B cell (primary cell): ENCODE data around the gene PDGFRB. TPM values are rescaled to one million over a fixed set of nuclear protein-coding genes. Genes with fewer than 3 reads are reported as not detected.

Experiments
- ATAC-seq: fragments of 200-7000 bp; cut with Tn5 transposase; one replicate; pipeline ENCODE4 v1.10.0; 2021; ENCODE audit warnings: low read depth, mild to moderate bottlenecking, moderate number of reproducible peaks, moderate library complexity
- CTCF ChIA-PET: fragments of 350-600 bp; sonication (Branson Sonifier 250); formaldehyde crosslinking; loops from one replicate; lab custom pipeline; 2021; ENCODE audit warnings: antibody characterized with exemption, inconsistent platforms; lab: Charles Lee
- POLR2A ChIA-PET: fragments of 350-600 bp; sonication (Branson Sonifier 250); formaldehyde crosslinking; loops from one replicate; lab custom pipeline; 2021; ENCODE audit warnings: antibody characterized with exemption; lab: Charles Lee
- DNase-seq: peaks from one replicate; pipeline ENCODE4 v3.0.0; 2013
- H2AFZ ChIP-seq: 2 replicates; pipeline ENCODE4 v1.6.1; 2012; ENCODE audit warnings: mild to moderate bottlenecking, low read depth, low read length; ENCODE audit not compliant: insufficient read depth, poor library complexity, severe bottlenecking
- H3K27ac ChIP-seq, 2 donors: 1 replicate in 1 of 2; 2 replicates in 1 of 2; pipeline ENCODE4 v1.5.1; 2012 to 2013; ENCODE audit warnings: low read length in 2 of 2, mild to moderate bottlenecking in 2 of 2, moderate library complexity in 1 of 2
- H3K27me3 ChIP-seq, 4 experiments: fragments of 200-600 bp in 1 of 4; sonication (generic) in 1 of 4; replicated peaks in 1 of 4; 1 replicate in 2 of 4; 2 replicates in 2 of 4; pipeline versions ENCODE4 v1.6.1 to v1.7.0; 2013 to 2016; ENCODE audit warnings: low read length in 3 of 4, mild to moderate bottlenecking in 2 of 4, mixed read lengths in 1 of 4, moderate library complexity in 1 of 4; ENCODE audit not compliant: insufficient read depth in 4 of 4, control insufficient read depth in 3 of 4; ENCODE audit errors: control extremely low read depth in 1 of 4
- H3K36me3 ChIP-seq, 2 experiments: replicated peaks in 1 of 2; 1 replicate in 1 of 2; 2 replicates in 1 of 2; pipeline versions ENCODE4 v1.6.1 to v1.7.1; 2013; ENCODE audit warnings: low read length in 1 of 2; ENCODE audit not compliant: insufficient read depth in 2 of 2, control insufficient read depth in 1 of 2; ENCODE audit errors: control extremely low read depth in 1 of 2, extremely low read depth in 1 of 2
- H3K4me1 ChIP-seq, 2 donors: fragments of 200-600 bp in 1 of 2; sonication (generic) in 1 of 2; 1 replicate in 1 of 2; 2 replicates in 1 of 2; pipeline versions ENCODE4 v1.5.1 to v1.6.1; 2013 to 2017; ENCODE audit warnings: low read length in 2 of 2; ENCODE audit not compliant: control insufficient read depth in 2 of 2, insufficient read depth in 2 of 2
- H3K4me2 ChIP-seq: replicated peaks from 2 replicates; pipeline ENCODE3; 2012; ENCODE audit warnings: mild to moderate bottlenecking, low read depth, low read length; ENCODE audit not compliant: poor library complexity, severe bottlenecking
- H3K4me3 ChIP-seq, 5 experiments: fragments of 200-600 bp in 1 of 5; sonication (generic) in 1 of 5; 1 replicate in 3 of 5; 2 replicates in 2 of 5; pipeline versions ENCODE4 v1.5.1 to v1.7.0; 2011 to 2016; ENCODE audit warnings: low read length in 4 of 5, mild to moderate bottlenecking in 4 of 5, low read depth in 2 of 5, control low read depth in 1 of 5, moderate library complexity in 1 of 5; ENCODE audit not compliant: insufficient read depth in 1 of 5; ENCODE audit errors: control extremely low read depth in 1 of 5, extremely low read depth in 1 of 5
- H3K79me2 ChIP-seq: fragments of 200-600 bp; sonication (generic); one replicate; pipeline ENCODE4 v1.6.0; 2016; ENCODE audit warnings: low read length; ENCODE audit not compliant: control insufficient read depth, insufficient read depth
- H3K9ac ChIP-seq: fragments of 200-600 bp; sonication (generic); 2 replicates; pipeline ENCODE4 v1.6.1; 2017; ENCODE audit warnings: mild to moderate bottlenecking, low read length, moderate library complexity
- H3K9me3 ChIP-seq, 3 donors: one replicate each; pipeline versions ENCODE4 v1.6.1 to v1.7.1; 2013; ENCODE audit warnings: low read length in 2 of 3; ENCODE audit not compliant: control insufficient read depth in 2 of 3, insufficient read depth in 1 of 3; ENCODE audit errors: control extremely low read depth in 1 of 3
- H4K20me1 ChIP-seq: 2 replicates; pipeline ENCODE4 v1.6.0; 2012; ENCODE audit warnings: mild to moderate bottlenecking, low read length; ENCODE audit not compliant: insufficient read depth, control insufficient read depth, poor library complexity, severe bottlenecking
- H3K27ac Mint-ChIP-seq: one replicate; pipeline ENCODE4 v1.8.0; 2021; ENCODE audit warnings: mixed read lengths
- H3K27me3 Mint-ChIP-seq: one replicate; pipeline ENCODE4 v1.8.0; 2021; ENCODE audit warnings: mixed read lengths
- H3K4me1 Mint-ChIP-seq: one replicate; pipeline ENCODE4 v1.8.0; 2021; ENCODE audit warnings: mixed read lengths
- H3K4me3 Mint-ChIP-seq: one replicate; pipeline ENCODE4 v1.8.0; 2021; ENCODE audit warnings: mixed read lengths
- H3K9me3 Mint-ChIP-seq: one replicate; pipeline ENCODE4 v1.8.0; 2022; ENCODE audit warnings: mixed read lengths; ENCODE audit not compliant: insufficient read depth
- EZH2 ChIP-seq: IDR thresholded peaks from 2 replicates; pipeline ENCODE4 v1.6.1; 2012; ENCODE audit warnings: borderline replicate concordance, low read depth, mild to moderate bottlenecking, moderate library complexity, low read length; ENCODE audit not compliant: insufficient read depth, poor library complexity, severe bottlenecking
- WGBS: methylation state at CpG from one replicate; pipeline ENCODE4 v1.1.5; 2013; ENCODE audit warnings: missing lambda C conversion rate; ENCODE audit not compliant: insufficient coverage; 5-methylcytosine and 5-hydroxymethylcytosine counted together
- intact Hi-C: fragments of 100-400 bp; cut with micrococcal nuclease; formaldehyde crosslinking; loops from one replicate; pipeline ENCODE4 v1.10.0; 2022
- polyA plus RNA-seq: library from polyadenylated mRNA; depleted of rRNA; stranded (reverse); fragments of >200 nt; gene quantifications from 2 replicates; pipeline ENCODE4 v1.2.3, GENCODE V29; 2012
- total RNA-seq, 2 donors: library from RNA; stranded (reverse); fragments of 120-200 nt in 1 of 2; gene quantifications; 1 replicate in 1 of 2; 2 replicates in 1 of 2; pipeline versions ENCODE4 v1.2.3 to v1.2.4, GENCODE V29; 2013 to 2022
- TF ChIP-seq, protein P1 (sequence below): fragments of 200-600 bp; IDR thresholded peaks from one replicate; pipeline ENCODE4 v1.8.0; 2022; ENCODE audit warnings: antibody characterized with exemption, mild to moderate bottlenecking

Gene PDGFRB
- total and polyA plus RNA-seq, 2 donors (not counting 1 experiment from before 2014, with no cell fraction given) = 0.42 to 3.6 TPM

GRCh38 chr5:150153957-150154617 lies 1.6 kb downstream of the PDGFRB start:
- ATAC-seq (peak; percentile 29), DNase-seq (peak; percentile 39)
- Histone ChIP-seq H2AFZ (no peak overlapping the region), H3K36me3 (no peaks in the 10 kb centered on the region), H3K27me3 (no peaks in the 10 kb centered on the region), H3K79me2 (no peaks in the 10 kb centered on the region), H3K4me1 (peaks cover 13 to 16% of the 10 kb centered on the region in 2 donors), H3K27ac (no peak overlapping the region), H4K20me1 (no peaks in the 10 kb centered on the region), H3K4me2 (no peak overlapping the region), H3K9me3 (no peaks in the 10 kb centered on the region), H3K9ac (no peak overlapping the region), H3K4me3 (no peak overlapping the region)
- TF ChIP-seq, protein P1, sequence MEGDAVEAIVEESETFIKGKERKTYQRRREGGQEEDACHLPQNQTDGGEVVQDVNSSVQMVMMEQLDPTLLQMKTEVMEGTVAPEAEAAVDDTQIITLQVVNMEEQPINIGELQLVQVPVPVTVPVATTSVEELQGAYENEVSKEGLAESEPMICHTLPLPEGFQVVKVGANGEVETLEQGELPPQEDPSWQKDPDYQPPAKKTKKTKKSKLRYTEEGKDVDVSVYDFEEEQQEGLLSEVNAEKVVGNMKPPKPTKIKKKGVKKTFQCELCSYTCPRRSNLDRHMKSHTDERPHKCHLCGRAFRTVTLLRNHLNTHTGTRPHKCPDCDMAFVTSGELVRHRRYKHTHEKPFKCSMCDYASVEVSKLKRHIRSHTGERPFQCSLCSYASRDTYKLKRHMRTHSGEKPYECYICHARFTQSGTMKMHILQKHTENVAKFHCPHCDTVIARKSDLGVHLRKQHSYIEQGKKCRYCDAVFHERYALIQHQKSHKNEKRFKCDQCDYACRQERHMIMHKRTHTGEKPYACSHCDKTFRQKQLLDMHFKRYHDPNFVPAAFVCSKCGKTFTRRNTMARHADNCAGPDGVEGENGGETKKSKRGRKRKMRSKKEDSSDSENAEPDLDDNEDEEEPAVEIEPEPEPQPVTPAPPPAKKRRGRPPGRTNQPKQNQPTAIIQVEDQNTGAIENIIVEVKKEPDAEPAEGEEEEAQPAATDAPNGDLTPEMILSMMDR = no peak
- no peak for TF ChIP-seq EZH2
- Mint-ChIP-seq H3K27me3 (no peaks in the 10 kb centered on the region), H3K4me1 (peaks cover 19% of the 10 kb centered on the region), H3K4me3 (peak overlapping the region; percentile 75), H3K27ac (peak overlapping the region; percentile 78), H3K9me3 (no peaks in the 10 kb centered on the region)
- intact Hi-C loops = no loop called here
- ChIA-PET CTCF (interaction anchor here (0.6 kb wide), 1 partner anchor 1495 kb away, joined by 3 read pairs; no protein-coding TSS in a partner anchor), POLR2A (no interaction called here)
- 62% methylated on average over 9 of the region's 9 CpGs for WGBS

DNA sequence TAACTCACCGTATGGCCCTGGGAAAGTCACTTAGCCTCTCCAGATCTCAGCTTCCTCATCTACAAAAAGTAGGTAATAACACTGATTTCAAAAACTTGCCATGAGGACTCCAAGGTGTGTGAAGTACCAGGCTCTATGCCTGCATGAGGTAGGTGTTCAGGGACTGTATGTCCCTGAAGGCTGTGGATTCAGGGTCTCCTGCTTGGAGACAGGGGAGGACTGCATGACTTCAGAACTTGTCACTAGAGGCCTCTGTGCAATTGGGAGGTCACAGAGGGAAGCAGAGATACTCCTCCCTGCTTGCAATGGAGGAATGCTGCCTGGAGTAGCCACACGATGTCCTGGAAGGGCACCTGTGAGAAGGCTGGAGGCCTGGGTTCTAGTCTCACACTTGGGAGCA lies 2.2 kb downstream of the PDGFRB start:
- TF ChIP-seq EZH2 = no peak
- TF ChIP-seq, protein P1 = no peak
- Histone ChIP-seq H3K4me3 (no peak overlapping the region), H3K4me1 (peaks cover 13 to 16% of the 10 kb centered on the region in 2 donors), H3K27ac (no peak overlapping the region), H3K36me3 (no peaks in the 10 kb centered on the region), H3K4me2 (no peak overlapping the region), H4K20me1 (no peaks in the 10 kb centered on the region), H3K9ac (no peak overlapping the region), H3K9me3 (no peaks in the 10 kb centered on the region), H3K27me3 (no peaks in the 10 kb centered on the region), H2AFZ (no peak overlapping the region), H3K79me2 (no peaks in the 10 kb centered on the region)
- no peak overlapping the region for H3K4me3 Mint-ChIP-seq
- ChIA-PET CTCF (interaction anchor here (1.5 kb wide), 1 partner anchor 9 kb away, joined by 5 read pairs; no protein-coding TSS in a partner anchor), POLR2A (no interaction called here)
- intact Hi-C loops = no loop called here
- H3K27ac Mint-ChIP-seq = no peak overlapping the region
- ATAC-seq (no peak), DNase-seq (no peak)
- H3K4me1 Mint-ChIP-seq = peaks cover 19% of the 10 kb centered on the region
- H3K9me3 Mint-ChIP-seq = no peaks in the 10 kb centered on the region
- H3K27me3 Mint-ChIP-seq = no peaks in the 10 kb centered on the region
- WGBS = no CpG with 5 or more reads among the region's 2 CpGs
